GM23338 (cell line): ENCODE measurements around the gene IQGAP2.

Experiments
- REST ChIP-seq: IDR thresholded peaks from one replicate; pipeline ENCODE4 v1.6.1; 2018; ENCODE audit warnings: antibody characterized with exemption; ENCODE audit not compliant: unreplicated experiment
- TF ChIP-seq, protein P1 (sequence below), 2 experiments: fragments of 200-600 bp in 1 of 2; sonication (generic) in 1 of 2; conservative IDR thresholded peaks; 2 replicates each; pipeline versions ENCODE4 v1.5.1 to v1.6.1; 2016 to 2017; ENCODE audit warnings: antibody characterized with exemption in 2 of 2, low read depth in 2 of 2, mild to moderate bottlenecking in 2 of 2, moderate library complexity in 1 of 2

DNA sequence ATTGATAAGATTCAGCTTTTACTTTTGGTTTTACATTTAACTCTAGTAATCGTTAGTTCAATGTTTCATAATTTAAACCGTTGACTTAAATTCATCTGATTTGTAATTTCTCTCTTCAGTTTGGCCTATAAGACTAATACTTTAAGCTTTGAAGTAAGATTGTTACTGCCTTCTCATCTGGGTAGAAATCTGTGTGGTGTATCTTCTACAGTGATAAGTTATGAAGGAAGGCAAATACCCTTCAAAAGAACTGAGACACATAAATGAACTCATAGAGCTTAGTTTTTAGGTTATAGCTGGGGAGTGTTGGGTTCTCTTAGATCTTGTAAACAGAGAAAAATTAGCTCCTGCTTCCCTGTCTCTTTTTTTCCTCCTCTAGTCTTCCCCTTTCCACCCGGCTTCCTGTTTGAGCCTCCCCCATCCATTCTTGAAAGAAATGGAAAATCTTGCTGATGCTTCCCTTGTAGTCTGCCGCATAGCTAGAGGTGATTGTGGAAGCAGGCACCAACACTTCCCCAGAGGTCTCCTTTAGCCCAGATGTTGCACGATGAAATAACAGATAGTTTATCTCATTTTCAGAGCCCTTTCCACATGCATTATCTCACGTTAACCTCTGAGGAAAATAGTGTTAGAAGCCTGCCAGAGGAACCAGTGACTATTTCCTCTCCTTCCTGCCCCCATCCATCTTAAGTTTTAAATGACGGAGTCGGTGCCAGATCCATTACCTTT, 222.2 kb downstream of the IQGAP2 start:
- TF ChIP-seq, protein P1, sequence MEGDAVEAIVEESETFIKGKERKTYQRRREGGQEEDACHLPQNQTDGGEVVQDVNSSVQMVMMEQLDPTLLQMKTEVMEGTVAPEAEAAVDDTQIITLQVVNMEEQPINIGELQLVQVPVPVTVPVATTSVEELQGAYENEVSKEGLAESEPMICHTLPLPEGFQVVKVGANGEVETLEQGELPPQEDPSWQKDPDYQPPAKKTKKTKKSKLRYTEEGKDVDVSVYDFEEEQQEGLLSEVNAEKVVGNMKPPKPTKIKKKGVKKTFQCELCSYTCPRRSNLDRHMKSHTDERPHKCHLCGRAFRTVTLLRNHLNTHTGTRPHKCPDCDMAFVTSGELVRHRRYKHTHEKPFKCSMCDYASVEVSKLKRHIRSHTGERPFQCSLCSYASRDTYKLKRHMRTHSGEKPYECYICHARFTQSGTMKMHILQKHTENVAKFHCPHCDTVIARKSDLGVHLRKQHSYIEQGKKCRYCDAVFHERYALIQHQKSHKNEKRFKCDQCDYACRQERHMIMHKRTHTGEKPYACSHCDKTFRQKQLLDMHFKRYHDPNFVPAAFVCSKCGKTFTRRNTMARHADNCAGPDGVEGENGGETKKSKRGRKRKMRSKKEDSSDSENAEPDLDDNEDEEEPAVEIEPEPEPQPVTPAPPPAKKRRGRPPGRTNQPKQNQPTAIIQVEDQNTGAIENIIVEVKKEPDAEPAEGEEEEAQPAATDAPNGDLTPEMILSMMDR (conservative IDR thresholded peaks at IDR 0.05; ENCODE audit: low read depth in 2 of 2) = no peak
- no peak for TF ChIP-seq REST
